HAP-1 (cell line): ENCODE measurements around the gene SPHK1.
A peak's percentile ranks its signal among the peaks of the same experiment; 100 is the strongest.

ENCODE experiments used
- DNase-seq, 2 experiments: peaks; one replicate each; pipeline ENCODE4 v3.0.0-alpha.2; 2016 to 2020; ENCODE audit warnings: low spot score in 2 of 2
- H3K27me3 ChIP-seq: fragments of 250-450 bp; sonication (Bioruptor Pico); 2 replicates; pipeline ENCODE4 v1.5.1; 2020; ENCODE audit warnings: low read depth, mild to moderate bottlenecking, moderate library complexity
- H3K36me3 ChIP-seq: fragments of 250-450 bp; sonication (Bioruptor Pico); replicated peaks from 2 replicates; pipeline ENCODE4 v1.5.1; 2020; ENCODE audit warnings: mild to moderate bottlenecking
- H3K4me1 ChIP-seq: fragments of 250-450 bp; sonication (Bioruptor Pico); 2 replicates; pipeline ENCODE4 v1.5.1; 2020; ENCODE audit warnings: mild to moderate bottlenecking
- H3K4me3 ChIP-seq: fragments of 250-450 bp; sonication (Bioruptor Pico); 2 replicates; pipeline ENCODE4 v1.5.1; 2020; ENCODE audit warnings: mild to moderate bottlenecking, moderate library complexity
- H3K9me3 ChIP-seq: fragments of 250-450 bp; sonication (Bioruptor Pico); 2 replicates; pipeline ENCODE4 v1.5.1; 2020; ENCODE audit warnings: mild to moderate bottlenecking, moderate library complexity
- in situ Hi-C: fragments of 300-500 bp; cut with MboI; formaldehyde crosslinking; loops from 3 replicates; pipeline ENCODE4 v1.14.3; 2020; ENCODE audit warnings: low sequenced_read_pairs, inconsistent platforms, mixed read lengths

The SPHK1 gene

DNA sequence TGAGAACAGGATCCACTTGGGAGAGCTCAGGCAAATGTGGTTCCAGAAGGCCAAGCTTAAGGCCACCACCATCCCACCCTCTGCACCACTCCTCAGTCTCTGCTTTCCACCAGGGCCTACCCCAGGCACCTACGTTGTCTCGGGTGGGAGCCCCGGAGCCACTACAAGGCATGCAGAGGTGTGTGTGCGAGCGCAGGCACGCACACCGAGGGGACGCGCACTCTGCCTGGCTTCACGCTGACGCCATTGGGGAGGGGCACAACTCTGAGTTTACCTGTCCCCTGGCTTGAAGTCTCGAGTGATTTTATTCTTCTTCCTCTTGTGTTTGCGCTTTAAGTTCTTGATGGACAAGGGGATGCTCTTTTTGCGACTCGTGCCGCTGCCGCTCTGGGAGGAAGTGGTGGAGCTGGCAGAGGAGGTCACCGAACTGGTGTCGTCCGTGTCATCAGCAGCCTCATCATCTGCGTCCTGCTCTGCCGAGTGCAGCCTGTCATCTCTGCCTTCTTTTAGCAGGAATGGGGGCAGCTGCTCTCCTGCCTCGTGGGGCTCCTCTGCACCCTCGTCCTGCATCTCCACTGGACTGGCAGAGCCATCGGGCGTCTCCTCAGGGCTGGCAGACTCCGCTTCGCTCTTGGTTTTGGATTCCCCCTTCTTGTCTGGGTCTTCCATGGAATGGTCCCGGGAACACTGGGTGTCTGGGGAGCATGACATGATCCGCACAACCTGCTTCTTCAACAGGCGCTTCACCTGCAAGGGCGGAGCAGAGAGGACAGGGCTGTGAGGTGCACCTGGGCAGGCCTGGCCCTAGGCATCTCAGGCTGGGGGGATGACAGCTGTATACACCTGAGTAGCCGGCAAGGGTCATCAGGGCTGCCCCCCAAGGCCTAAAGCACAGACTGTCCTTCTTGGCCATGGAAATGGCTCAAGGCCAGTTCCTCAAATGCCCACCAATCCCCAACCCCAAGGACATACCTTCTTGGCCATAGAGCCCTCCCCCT lies 15.1 kb downstream of the SPHK1 start:
- no peaks in the 10 kb centered on the region for H3K4me1 ChIP-seq
- in situ Hi-C loops, result loop anchor here (5.0 kb wide), 2 partner anchors 97 to 108 kb away; no protein-coding TSS in a partner anchor
- no peak overlapping the region for H3K4me3 ChIP-seq
- peaks cover 85% of the 10 kb centered on the region for H3K36me3 ChIP-seq
- no peaks in the 10 kb centered on the region for H3K9me3 ChIP-seq
- no peaks in the 10 kb centered on the region for H3K27me3 ChIP-seq
- DNase-seq, result no peak

DNA sequence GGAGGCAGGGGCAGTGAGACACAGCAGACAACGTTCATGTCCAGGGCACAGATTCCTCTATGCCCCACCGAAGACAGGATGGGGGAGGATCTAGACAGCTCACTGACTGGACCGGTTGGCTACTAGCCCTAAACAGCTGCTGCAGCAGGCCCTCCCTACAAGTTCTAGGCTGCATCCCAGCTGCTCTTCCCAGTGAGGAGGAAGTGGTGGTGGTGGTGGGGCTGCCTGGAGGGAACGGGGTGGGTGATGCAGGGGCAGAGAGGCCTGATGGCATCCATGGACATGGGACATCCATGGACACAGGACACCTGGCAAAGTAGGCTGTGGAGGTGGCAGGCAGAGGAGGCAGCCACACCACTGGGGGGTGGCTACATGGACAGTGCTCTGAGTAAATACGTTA lies 18.3 kb downstream of the SPHK1 start:
- H3K4me3 ChIP-seq, result no peak overlapping the region
- no peaks in the 10 kb centered on the region for H3K27me3 ChIP-seq
- DNase-seq, result no peak
- in situ Hi-C loops, result loop anchor here (5.0 kb wide), 2 partner anchors 100 to 105 kb away; no protein-coding TSS in a partner anchor
- H3K9me3 ChIP-seq, result no peaks in the 10 kb centered on the region
- H3K4me1 ChIP-seq, result no peaks in the 10 kb centered on the region
- H3K36me3 ChIP-seq, result peaks cover 67% of the 10 kb centered on the region

DNA sequence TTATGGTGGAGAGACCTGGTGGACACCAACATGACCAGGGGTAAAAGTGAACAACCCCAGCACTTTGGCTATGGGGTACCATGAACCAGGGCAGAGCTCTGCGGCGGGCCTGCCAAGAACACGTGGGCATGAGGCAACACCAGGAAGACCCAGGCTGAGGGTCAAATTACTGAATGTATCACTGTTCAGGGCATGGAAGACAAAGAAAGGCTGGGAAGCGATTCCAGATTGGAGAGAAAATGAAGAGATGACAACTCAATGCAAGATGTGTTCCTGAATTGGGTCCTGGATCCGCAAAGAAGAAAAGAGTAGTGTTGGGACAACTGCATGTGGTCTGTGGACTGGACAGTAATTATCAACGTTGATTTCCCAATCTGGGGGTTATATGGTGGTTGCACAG lies 19.8 kb downstream of the SPHK1 start:
- H3K9me3 ChIP-seq, result no peaks in the 10 kb centered on the region
- in situ Hi-C loops, result loop anchor here (5.0 kb wide), 2 partner anchors 102 to 103 kb away; no protein-coding TSS in a partner anchor
- peaks cover 51% of the 10 kb centered on the region for H3K36me3 ChIP-seq
- H3K27me3 ChIP-seq, result no peaks in the 10 kb centered on the region
- DNase-seq, result no peak
- H3K4me1 ChIP-seq, result no peaks in the 10 kb centered on the region
- H3K4me3 ChIP-seq, result no peak overlapping the region

DNA sequence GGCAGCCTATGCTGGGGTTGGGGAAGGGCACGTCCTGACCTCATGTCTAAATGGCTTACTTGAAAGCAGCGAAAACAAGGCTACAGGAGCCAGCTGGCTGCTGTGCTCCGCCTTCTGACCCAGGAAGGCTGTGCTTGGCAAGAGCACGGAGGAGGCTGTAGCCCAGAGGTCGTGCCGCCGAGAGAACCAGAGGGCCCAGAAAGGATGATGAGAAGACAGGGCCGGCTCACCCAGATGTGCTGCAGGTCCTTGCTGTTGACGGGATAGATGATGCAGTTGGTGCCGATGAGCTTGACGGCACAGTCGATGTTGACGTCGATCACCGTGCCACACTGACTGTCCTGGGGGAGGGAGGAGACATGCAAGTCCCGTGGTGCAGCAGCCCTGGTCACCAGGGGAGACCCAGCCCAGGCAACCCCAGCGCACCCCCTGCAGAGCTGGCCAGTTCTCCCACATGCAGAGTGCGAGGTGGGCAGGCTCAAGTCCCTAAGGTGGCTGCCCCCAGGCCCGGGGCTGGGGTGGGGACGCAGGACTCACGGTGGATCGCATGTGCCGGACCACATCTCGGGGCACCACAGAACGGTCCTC lies 20.7 kb downstream of the SPHK1 start:
- in situ Hi-C loops, result loop anchor here (5.0 kb wide), 2 partner anchors 102 to 103 kb away; no protein-coding TSS in a partner anchor
- Histone ChIP-seq H3K4me1 (no peaks in the 10 kb centered on the region), H3K4me3 (no peak overlapping the region), H3K36me3 (peaks cover 46% of the 10 kb centered on the region), H3K9me3 (no peaks in the 10 kb centered on the region), H3K27me3 (no peaks in the 10 kb centered on the region)
- DNase-seq, result no peak

DNA sequence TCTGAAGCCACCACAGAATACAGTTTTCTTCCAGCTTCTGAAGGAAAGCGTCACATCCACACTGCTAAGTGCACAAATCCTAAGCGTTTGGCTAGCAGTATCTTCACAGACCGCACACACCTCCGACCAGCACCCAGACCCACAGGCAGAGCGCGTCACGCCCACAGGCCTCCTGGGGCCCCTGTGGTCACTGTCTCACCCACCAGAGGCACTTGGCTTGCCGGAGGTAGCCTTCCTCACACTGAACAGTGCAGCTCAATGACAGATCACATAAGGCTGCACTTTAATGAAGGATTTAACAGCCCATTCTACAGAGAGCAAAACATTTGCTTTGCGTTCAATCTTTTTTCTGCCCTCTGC lies 21.2 kb downstream of the SPHK1 start:
- DNase-seq, result no peak
- Histone ChIP-seq H3K27me3 (no peaks in the 10 kb centered on the region), H3K4me3 (no peak overlapping the region), H3K9me3 (no peaks in the 10 kb centered on the region), H3K36me3 (peaks cover 41% of the 10 kb centered on the region), H3K4me1 (no peaks in the 10 kb centered on the region)
- in situ Hi-C loops, result no loop called here

DNA sequence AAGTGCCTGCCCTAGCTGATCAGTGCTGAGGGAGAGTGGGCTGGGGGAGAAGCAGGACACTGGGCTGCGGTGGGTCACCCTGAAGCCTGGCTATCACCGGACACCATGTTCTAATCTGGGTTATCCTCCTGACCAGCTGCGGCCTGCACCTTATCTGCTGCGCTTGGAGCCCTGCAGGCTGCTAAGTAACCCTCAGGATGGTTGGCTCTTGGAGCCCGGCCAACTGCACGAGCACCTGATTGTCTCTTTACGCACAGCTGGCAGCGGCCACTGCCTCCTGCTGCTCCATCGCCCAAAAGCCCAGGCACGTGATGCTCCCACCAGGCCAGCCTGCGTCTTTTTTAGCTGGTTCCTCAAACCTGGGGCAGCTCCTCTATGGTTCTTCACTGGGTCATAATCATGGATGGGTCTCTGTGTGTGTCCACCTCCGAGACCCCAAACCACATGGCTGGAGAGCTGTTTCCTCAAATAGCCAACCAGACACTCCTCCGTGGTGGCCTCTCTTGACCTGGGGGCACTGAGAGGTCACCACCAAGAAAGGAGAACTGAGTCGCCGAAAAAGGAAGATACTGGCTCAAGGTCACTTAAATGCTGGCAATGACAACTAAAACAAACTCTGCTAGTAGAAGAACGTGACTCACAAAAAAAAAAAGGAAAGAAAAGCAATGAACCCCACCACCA lies 21.7 kb downstream of the SPHK1 start:
- Histone ChIP-seq H3K4me3 (no peak overlapping the region), H3K9me3 (no peaks in the 10 kb centered on the region), H3K4me1 (no peaks in the 10 kb centered on the region), H3K27me3 (no peaks in the 10 kb centered on the region), H3K36me3 (peaks cover 36% of the 10 kb centered on the region)
- in situ Hi-C loops, result no loop called here
- no peak for DNase-seq

DNA sequence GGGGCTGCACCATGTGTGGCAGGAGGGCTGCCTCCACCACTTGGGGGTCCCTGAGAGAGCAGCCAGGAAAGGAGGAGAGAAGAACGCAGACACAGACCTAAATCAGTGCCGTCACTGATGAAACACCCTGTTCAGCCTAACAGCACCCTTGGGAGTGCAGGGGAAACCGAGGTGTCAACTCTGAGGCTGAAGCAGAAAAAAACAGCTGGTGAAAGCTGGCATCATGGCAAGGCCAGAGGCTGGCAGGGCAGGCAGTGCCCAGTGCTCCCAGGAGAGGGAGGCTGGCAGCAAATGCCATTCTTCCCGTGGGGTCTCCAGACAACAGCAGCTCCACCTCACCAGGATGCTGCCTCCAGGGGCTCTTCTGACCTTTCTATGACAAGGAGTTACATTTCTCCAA lies 23.1 kb downstream of the SPHK1 start:
- in situ Hi-C loops, result no loop called here
- peaks cover 24% of the 10 kb centered on the region for H3K36me3 ChIP-seq
- no peaks in the 10 kb centered on the region for H3K4me1 ChIP-seq
- H3K4me3 ChIP-seq, result no peak overlapping the region
- DNase-seq, result no peak
- no peaks in the 10 kb centered on the region for H3K9me3 ChIP-seq
- no peaks in the 10 kb centered on the region for H3K27me3 ChIP-seq

DNA sequence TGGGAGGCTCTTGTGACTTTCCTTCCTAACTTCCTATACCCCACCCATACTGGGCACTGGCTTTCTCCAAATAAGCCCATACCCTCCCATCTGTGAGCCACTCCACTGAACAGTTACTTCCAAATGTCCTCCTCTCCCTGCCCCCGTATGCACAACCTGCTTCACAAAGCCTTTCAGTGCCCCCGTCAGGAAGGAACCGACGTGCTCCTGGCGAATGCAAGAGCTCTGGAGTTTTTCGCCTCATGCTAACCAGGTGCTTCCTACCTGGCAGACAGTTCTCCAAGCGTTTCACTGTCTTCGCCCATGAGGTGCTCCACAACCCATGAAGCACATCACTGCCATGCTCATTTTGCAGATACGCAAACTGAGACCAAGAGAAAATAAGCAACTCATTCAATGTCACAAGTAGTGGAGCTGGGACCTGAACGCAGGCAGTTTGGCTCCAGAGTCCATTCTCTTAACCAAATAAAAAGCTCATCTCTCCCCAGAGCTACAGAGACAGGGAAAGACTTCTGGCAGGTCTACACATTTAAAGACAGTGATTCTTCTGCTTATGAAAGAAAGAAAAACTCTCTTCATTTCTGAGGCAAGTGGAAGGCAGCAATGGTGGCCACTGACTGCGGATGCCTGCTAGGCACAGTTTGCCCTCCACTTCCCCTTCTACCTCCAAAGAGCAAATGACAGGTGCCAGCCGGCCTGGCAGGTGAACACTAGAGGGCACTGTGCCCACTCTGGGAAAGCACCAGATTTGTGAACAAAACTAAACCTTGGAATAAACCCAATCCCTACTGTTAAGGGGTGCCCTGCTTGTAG lies 23.8 kb downstream of the SPHK1 start:
- H3K36me3 ChIP-seq, result peaks cover 21% of the 10 kb centered on the region
- in situ Hi-C loops, result no loop called here
- no peaks in the 10 kb centered on the region for H3K27me3 ChIP-seq
- no peaks in the 10 kb centered on the region for H3K9me3 ChIP-seq
- no peak overlapping the region for H3K4me3 ChIP-seq
- no peaks in the 10 kb centered on the region for H3K4me1 ChIP-seq
- peak; percentile 39 to 78 for DNase-seq

DNA sequence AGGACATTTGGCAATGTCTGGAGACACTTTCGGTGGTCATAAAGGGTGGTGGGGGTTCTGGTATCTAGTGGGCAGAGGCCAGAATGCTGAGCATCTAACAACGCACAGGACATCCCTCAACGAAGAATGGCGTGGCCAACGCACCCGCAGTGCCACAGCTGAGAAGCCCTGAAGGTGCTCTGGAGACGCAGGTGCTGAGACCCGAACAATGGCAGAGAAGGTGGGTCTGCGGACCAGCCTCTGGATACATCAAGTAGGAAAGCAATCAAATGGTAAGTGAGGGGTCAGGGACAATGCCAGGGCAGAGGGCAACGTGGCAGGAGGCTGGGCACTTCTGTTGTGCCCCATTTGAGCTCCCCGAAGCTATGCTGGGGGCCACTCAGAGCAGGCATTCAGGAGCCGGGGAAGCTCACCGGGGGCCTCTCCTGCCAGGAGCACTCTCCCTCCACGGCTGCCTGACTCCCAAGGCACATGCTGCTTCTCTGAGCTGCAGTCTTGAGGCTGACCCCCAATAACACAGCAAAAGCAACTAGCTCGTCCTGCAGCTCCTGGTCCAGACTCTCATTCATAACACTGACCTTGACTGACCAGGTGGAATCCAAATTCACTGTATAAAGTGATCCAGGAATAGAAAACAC lies 26.0 kb downstream of the SPHK1 start:
- in situ Hi-C loops, result no loop called here
- Histone ChIP-seq H3K4me3 (no peak overlapping the region), H3K4me1 (no peaks in the 10 kb centered on the region; the same call in 1 of the 2 replicates), H3K27me3 (no peaks in the 10 kb centered on the region), H3K9me3 (no peaks in the 10 kb centered on the region), H3K36me3 (peaks cover 3% of the 10 kb centered on the region; the same call in 1 of the 2 replicates)
- no peak for DNase-seq

DNA sequence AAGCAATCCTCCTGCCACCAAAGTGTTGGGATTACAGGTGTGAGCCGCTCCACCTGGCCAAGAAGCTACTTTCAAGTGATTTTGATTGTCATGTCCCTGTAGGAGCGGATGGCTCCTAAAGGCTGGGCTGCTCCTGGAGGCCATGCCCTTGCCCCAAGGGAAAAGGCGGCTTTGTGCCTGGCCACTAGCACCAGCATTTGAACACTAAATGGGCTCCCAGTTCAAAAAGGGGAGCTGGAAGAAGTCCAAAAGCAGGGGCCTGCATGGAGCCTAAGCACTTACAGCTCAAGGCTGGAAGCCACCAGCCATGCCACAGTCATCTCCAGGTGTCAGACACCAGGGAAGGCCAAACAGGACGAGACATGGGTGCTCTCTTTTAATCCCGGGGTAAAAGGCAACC lies 26.8 kb downstream of the SPHK1 start:
- in situ Hi-C loops, result no loop called here
- H3K27me3 ChIP-seq, result no peaks in the 10 kb centered on the region
- H3K4me3 ChIP-seq, result no peak overlapping the region

DNA sequence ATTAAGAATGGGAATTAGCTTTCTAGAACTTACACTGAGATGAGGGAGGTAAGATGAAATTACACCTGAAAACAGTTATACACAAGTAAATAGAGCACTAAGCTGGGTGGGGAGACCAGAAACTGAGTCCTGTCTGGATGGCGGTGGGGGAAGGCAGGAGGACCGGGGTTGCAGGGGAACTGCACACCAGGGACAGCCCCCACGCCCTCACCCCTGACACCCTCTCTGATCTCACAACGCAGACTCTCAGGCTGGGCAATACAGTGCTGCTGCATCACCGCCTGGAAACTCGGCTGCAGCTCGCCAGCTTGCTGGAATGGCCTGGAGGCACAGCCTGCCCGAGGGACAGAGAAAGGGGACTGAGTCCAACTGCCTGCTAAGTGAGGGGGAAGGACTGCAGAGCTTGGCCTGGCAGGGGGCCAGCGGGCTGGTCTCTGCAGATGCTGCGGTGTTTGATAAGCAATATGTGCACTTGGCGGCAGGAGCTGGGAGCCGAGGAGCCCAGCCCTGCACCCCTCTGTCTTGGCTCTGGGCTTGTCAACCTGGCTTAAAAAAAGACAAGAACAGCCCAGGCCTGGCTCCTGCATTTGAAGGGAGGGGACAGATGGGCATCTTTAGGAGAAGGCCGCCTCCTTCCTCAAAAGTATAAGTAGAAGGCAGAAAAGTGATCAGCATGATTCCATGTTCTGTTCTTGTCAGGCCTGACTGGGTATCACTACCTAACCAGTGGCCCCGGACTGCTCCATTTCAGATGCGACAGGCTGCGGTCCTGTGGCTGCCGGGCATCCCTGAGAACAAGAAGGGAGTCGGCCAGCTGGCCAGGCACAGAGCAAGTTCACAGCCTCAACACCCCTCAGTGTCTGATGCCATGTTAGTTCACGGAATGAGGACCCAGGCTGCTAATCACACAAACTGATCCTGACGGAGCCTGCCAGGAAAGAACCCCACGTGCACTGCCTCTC lies 30.2 kb downstream of the SPHK1 start:
- H3K4me3 ChIP-seq, result no peak overlapping the region
- H3K36me3 ChIP-seq, result peaks cover 3% of the 10 kb centered on the region; the same call in 1 of the 2 replicates
- H3K27me3 ChIP-seq, result no peaks in the 10 kb centered on the region
- in situ Hi-C loops, result no loop called here
- H3K9me3 ChIP-seq, result no peaks in the 10 kb centered on the region
- no peaks in the 10 kb centered on the region; the same call in 1 of the 2 replicates for H3K4me1 ChIP-seq
- peak in 1 of 2 experiments; percentile 41 for DNase-seq

More for the DNA sequence above, 26.8 kb downstream of the SPHK1 start:
- peaks cover 3% of the 10 kb centered on the region; the same call in 1 of the 2 replicates for H3K36me3 ChIP-seq
- DNase-seq, result no peak
- no peaks in the 10 kb centered on the region for H3K9me3 ChIP-seq
- no peaks in the 10 kb centered on the region; the same call in 1 of the 2 replicates for H3K4me1 ChIP-seq

DNA sequence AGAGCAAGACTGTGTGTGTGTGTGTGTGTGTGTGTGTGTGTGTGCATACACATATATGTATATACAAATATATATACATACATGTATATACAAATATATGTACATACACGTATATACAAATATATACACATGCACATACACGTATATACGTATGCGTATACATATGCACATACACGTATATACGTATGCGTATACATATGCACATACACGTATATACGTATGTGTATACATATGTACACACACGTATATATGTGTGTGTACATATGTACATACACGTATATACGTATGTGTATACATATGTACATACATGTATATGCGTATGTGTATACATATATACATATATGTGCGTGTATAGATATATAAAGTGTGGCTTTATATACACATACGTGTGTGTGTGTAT lies 31.4 kb downstream of the SPHK1 start:
- H3K4me1 ChIP-seq, result no peaks in the 10 kb centered on the region; the same call in none of the 2 replicates
- H3K9me3 ChIP-seq, result no peaks in the 10 kb centered on the region
- no peak for DNase-seq
- H3K4me3 ChIP-seq, result no peak overlapping the region
- no peaks in the 10 kb centered on the region for H3K27me3 ChIP-seq
- no peaks in the 10 kb centered on the region for H3K36me3 ChIP-seq
- in situ Hi-C loops, result no loop called here
